ENCODE results near the gene CLDN18.

Gene CLDN18

GRCh38 chr3:138030734-138031280, 20.8 kb downstream of the CLDN18 start:
- no peak for DNase-seq

- DNase-seq, result no peak
Observed at GRCh38 chr3:138031536-138031935, 21.6 kb downstream of the CLDN18 start.

GRCh38 chr3:138032567-138032966, 22.6 kb downstream of the CLDN18 start:
- no peak for DNase-seq

- no peak for DNase-seq
Observed at GRCh38 chr3:138033202-138033691, 23.3 kb downstream of the CLDN18 start.

GRCh38 chr3:138034918-138035317, 25.0 kb downstream of the CLDN18 start:
- DNase-seq, result no peak

DNA sequence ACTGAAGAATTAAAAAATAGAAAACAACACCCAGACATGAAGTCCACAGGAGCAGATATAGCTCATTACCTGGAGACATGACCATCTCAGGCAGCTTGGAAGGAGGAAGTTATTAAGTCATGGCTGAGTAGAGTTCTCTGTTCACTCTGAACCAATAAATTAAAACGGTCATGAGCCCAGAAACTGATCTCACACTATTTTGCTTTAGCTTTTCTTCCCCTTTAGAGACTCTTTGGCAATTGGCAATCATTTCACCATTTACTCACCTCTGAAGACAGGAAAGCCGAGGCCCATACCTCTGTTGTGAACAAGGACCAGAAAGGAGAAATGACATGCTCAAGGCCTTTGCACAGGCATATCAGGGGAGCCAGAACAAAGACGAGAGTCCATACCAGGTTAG, 26.6 kb downstream of the CLDN18 start:
- no peak for DNase-seq

- no peak for DNase-seq
Observed at GRCh38 chr3:138038725-138039462, 28.9 kb downstream of the CLDN18 start.

GRCh38 chr3:138042043-138042442, 32.1 kb downstream of the CLDN18 start:
- no peak for DNase-seq

DNA sequence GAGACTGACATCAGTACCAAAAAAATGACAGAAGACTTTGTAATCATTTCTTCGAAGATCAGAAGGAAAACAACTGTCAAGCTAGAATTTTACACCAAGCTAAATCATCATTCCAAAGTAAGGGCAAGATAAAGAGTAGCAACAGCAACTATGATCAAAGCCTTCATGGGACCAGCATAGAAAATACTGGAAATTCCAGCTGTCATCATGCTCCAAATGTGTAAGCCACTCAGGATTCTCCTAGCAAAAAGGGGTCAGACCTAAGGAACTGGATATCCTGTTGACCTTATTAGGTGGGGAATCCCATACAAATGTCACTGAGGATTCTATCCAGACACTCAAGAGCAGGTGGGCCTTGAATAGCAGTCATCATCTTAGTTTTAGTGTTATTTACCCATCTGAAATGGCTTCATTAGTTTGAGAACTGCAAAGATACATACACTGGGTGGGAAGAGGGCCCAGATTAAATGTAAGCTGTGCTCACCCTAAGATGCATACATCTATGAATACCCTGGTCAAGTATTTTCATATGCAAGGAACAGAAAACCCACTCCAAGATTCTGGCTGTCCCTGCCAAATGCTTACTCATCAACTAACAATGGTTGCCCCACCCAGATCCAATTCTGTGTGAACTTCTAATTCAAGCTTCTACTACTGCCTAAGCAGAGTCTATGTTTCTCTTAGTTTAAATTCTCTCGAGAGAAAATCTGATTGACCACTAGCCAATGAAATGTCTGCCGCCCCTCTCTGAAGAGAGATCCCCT, 33.5 kb downstream of the CLDN18 start:
- no peak for DNase-seq

- DNase-seq, result no peak
Observed at GRCh38 chr3:138046085-138046484, 36.1 kb downstream of the CLDN18 start.

GRCh38 chr3:138046955-138047354, 37.0 kb downstream of the CLDN18 start:
- no peak for DNase-seq

GRCh38 chr3:138047596-138048158, 37.7 kb downstream of the CLDN18 start:
- DNase-seq, result no peak

- DNase-seq, result no peak
Observed at GRCh38 chr3:138049157-138049919, 39.4 kb downstream of the CLDN18 start.

GRCh38 chr3:138051947-138052802, 42.2 kb downstream of the CLDN18 start:
- DNase-seq, result peak; percentile 14

GRCh38 chr3:138054057-138054456, 44.1 kb downstream of the CLDN18 start:
- no peak for DNase-seq

DNA sequence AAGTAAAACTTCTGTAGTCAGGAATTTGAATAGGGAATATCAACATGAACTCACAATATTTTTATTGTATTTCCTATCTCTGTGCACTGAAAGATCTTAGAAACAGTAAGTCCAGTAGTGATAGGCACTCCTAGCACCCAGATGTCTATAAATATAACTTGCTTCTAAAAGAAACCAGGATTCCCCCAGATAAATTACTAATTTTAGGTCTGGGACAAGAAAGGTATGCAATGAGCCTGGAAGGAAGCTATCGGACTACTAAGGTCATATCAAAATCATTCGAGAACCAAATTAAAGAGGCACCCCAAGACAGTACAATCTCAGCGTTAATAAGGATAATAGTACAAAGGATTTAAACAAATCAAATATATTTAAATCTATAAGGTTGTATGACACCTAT, 47.4 kb downstream of the CLDN18 start:
- DNase-seq, result no peak

DNA sequence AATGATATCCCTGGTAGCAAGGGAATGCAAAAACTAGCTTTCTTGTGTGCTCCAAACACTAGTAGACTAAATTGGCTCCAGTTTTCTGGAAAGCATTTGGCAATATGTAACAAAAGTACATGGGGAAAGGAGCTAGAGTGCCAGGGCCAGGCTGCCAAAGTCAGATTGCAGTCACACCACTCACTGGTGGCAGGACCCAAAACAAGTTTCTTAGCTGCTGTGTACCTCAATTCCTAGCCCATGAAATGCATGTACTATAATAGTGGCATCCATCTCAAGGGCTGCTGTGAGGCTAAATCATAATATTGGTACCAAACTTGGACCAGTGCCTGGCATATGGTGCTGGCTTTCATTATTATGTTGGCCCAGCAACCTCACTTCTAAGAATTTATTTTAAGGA, 49.3 kb downstream of the CLDN18 start:
- DNase-seq, result no peak

- DNase-seq, result no peak
Observed at GRCh38 chr3:138060792-138061191, 50.8 kb downstream of the CLDN18 start.

DNA sequence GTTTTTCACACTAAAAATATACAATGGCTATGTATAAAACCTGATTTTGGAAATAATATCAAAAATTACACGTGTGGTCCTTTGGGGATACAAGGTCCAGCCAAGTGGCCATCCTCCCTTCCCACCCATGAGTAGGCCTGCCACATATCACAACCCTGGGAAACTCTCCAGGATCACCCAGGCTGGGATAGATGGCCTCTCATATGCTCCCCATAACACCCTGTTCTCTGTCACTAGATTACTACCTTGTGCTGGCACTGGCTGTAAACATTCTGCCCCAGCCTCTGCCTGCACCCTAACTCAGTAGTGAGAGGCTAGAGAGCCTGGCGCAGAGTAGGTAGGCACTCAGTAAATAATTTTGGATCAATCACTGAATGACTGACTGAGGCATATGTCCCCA, 52.1 kb downstream of the CLDN18 start:
- DNase-seq, result no peak

- DNase-seq, result no peak
Observed at GRCh38 chr3:138062626-138063025, 52.7 kb downstream of the CLDN18 start.

DNA sequence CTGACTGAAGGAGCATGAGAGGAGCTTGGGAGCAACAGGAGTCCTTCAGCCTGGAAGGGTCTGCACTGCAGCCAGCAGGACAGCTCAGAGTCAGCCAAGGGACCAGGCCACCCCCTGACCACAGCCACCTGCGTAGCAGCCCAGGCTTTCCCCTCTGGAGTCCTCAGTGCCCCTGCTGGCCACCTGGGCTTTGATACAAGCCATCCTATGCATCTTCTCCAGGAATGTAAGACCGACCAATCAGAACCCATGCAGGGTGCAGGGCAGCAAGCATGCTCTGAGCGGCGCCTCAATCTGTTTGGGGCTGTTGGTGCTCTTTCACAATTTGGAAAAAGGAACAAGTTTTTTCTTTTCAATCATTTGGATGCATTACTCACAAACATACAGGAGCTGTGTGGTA, 53.5 kb downstream of the CLDN18 start:
- DNase-seq, result no peak

DNA sequence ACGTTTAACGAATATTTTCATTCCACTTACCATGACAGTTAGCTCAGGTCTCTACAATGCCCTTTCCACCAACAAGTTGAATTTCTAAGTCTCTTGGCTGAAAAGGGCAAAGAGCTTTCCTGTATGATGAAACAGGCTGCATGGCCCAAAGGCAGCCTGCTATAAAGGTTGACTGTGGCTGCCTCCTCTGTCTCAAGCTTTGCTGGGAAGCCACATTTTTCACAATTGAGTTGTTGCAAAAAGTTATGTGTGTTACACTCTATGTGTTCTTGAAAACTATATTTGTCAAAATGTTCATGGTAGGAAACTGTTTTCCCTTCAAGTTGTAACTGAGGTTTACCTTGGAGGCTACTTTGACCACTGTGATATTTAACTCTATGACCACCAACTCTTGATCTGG, 56.0 kb downstream of the CLDN18 start:
- no peak for DNase-seq

Data from NCI-H2107 (cell line).